ENCODE measurements around the gene GIPC2.

DNA sequence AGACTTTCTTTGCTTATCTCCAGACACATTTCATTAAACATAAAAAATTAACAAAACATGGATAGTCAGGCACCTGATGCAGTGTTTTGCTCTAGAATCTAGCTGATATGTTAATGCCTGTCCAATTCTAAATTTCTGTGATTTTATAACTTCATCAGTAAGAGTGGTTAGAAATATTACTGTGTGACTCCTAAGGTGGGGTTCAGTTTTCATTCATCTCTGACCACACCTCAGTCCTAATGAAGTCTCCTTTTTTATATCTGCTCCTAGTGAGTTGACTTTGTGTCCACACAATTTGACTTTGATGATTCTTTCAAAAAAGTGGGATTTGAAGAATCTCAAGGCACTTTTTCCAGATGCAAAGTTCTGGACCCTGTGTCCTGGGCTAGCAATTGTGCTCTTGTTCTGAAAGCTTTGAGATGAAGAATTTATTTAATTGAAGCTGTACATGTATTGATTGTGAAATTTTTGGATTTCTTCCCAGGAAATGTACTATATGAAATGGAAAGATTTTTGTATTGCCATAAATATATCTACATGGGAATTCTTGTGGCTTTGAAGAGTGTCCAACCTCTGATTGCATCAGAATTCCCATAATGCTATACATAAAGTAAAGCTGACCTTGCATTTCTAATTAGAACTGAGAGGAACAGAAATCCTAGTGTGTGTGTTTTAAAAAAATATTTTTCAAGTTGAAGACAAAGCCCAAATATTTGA is 111.2 kb downstream of the GIPC2 start:
- TF ChIP-seq, protein P1, sequence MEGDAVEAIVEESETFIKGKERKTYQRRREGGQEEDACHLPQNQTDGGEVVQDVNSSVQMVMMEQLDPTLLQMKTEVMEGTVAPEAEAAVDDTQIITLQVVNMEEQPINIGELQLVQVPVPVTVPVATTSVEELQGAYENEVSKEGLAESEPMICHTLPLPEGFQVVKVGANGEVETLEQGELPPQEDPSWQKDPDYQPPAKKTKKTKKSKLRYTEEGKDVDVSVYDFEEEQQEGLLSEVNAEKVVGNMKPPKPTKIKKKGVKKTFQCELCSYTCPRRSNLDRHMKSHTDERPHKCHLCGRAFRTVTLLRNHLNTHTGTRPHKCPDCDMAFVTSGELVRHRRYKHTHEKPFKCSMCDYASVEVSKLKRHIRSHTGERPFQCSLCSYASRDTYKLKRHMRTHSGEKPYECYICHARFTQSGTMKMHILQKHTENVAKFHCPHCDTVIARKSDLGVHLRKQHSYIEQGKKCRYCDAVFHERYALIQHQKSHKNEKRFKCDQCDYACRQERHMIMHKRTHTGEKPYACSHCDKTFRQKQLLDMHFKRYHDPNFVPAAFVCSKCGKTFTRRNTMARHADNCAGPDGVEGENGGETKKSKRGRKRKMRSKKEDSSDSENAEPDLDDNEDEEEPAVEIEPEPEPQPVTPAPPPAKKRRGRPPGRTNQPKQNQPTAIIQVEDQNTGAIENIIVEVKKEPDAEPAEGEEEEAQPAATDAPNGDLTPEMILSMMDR (conservative IDR thresholded peaks at IDR 0.05 in 1 of 2, IDR thresholded peaks at IDR 0.05 in 1 of 2; ENCODE audit: extremely low read depth in 1 of 2, insufficient read depth in 1 of 2, low read depth in 1 of 2, low read length in 2 of 2): no peak
- TF ChIP-seq EZH2 (IDR thresholded peaks at IDR 0.05; ENCODE audit: borderline replicate concordance, low read length): no peak

Data from mammary epithelial cell (primary cell).